Fibroblast of the aortic adventitia (primary cell): ENCODE data around the gene AHSA1. TPM values are rescaled to one million over a fixed set of nuclear protein-coding genes. Genes with fewer than 3 reads are reported as not detected.

Source experiments
- DNase-seq: peaks from one replicate; pipeline ENCODE4 v3.0.0-alpha.2; 2010; ENCODE audit warnings: low read depth
- H3K4me3 ChIP-seq: 2 replicates; pipeline ENCODE4 v1.5.1; 2011; ENCODE audit warnings: low read depth, mild to moderate bottlenecking, control low read depth, low read length, moderate library complexity
- total RNA-seq: library from RNA; depleted of rRNA; stranded (reverse); fragments of >200 nt; gene quantifications from 2 replicates; pipeline ENCODE4 v1.2.3, GENCODE V29; 2012; ENCODE audit warnings: low replicate concordance
- TF ChIP-seq, protein P1 (sequence below): IDR thresholded peaks from 2 replicates; pipeline ENCODE4 v1.5.1; 2011; ENCODE audit warnings: mild to moderate bottlenecking, low read length, control low read depth, inconsistent platforms; ENCODE audit not compliant: insufficient read depth

The AHSA1 gene
- total RNA-seq, 1 donor: 68.2 TPM

DNA sequence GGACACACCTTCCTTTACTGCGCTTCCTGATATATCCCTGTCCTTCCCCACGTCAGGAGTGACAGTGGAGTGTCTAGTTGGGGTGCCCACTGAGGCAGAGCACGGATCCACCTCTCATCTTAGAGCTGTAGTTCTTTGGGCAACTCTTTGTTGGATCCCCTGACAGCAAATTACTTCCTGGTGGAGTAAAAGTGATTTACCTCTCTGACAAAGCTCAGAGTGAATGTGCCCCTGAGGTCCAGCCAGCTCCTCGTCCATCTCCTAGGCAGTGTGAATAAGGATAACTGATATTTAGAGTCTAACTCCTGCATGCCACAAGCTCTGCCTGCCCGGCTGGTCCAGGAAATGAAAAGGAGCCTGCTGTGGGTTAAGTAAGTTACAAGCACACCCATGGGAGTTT, 16.0 kb downstream of the AHSA1 start:
- TF ChIP-seq, protein P1, sequence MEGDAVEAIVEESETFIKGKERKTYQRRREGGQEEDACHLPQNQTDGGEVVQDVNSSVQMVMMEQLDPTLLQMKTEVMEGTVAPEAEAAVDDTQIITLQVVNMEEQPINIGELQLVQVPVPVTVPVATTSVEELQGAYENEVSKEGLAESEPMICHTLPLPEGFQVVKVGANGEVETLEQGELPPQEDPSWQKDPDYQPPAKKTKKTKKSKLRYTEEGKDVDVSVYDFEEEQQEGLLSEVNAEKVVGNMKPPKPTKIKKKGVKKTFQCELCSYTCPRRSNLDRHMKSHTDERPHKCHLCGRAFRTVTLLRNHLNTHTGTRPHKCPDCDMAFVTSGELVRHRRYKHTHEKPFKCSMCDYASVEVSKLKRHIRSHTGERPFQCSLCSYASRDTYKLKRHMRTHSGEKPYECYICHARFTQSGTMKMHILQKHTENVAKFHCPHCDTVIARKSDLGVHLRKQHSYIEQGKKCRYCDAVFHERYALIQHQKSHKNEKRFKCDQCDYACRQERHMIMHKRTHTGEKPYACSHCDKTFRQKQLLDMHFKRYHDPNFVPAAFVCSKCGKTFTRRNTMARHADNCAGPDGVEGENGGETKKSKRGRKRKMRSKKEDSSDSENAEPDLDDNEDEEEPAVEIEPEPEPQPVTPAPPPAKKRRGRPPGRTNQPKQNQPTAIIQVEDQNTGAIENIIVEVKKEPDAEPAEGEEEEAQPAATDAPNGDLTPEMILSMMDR: no peak
- no peak overlapping the region for H3K4me3 ChIP-seq
- DNase-seq: no peak

DNA sequence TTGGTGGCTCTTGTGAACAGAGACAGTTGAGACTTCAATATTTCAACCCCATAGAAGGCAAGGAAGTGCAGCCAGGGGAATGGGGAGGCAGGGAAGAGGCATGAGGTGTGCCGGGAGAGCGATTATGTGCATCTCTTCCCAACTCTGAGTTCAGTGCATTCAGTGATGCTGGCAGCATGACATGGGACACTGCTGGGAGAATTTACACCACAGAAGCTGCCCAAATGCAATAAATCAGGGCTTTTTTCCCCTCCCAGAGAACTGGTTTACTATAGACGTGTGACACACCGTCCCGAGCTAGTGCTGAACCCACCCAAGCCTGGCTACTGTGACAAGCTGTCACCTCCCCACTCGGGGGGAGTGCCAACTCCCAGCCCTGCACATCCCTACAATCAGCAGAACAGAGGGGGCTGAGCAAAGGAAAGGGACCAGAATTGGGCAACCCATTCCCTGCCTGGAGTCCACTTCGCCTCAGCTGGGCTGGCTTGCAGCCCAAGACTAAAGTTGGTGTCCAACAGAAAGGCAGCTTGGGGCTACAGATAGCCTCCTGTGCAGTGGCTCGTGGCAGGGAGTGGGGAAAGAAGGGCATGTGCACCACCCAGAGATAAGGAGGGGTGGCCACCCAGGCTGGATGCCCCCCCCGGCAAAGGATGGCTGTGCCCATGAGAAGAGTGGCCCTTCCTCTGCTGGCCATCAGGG, 16.7 kb downstream of the AHSA1 start:
- H3K4me3 ChIP-seq: no peak overlapping the region
- peak; percentile 24 for DNase-seq
- TF ChIP-seq, protein P1: no peak

DNA sequence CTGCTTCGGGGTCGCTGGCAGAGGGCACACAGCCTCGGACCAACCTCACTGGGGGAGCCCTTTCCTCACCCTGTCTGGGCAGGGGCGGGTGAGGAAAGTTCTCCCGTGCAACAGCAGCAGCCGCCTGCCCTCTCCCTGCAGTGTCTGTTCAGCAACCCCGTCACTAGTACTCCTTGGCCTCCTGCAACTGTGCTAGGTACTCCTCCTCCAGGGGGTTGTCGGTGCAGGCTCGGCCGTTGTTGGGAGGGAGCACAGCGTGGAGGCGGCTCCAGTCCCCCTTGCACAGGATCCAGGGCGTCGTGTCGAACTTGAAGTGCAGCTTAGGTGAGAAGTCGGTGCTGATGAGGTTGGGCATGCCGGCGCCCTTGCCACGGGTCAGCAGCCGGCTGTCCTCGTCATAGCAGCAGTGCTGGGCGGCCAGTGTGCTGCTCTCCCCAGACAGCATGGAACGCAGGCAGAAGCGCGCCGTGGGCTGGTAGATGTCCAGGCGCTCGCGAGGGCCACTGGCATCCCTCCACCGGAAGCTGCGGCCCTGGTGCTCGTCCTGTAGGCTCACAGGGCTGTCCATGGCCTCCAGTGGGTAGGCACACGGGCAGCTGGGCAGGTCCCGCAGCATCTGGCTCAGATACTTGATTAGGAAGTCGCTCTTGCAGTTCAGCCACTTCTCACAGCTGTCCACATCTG, 17.7 kb downstream of the AHSA1 start:
- H3K4me3 ChIP-seq: no peak overlapping the region
- DNase-seq: no peak
- TF ChIP-seq, protein P1: no peak

DNA sequence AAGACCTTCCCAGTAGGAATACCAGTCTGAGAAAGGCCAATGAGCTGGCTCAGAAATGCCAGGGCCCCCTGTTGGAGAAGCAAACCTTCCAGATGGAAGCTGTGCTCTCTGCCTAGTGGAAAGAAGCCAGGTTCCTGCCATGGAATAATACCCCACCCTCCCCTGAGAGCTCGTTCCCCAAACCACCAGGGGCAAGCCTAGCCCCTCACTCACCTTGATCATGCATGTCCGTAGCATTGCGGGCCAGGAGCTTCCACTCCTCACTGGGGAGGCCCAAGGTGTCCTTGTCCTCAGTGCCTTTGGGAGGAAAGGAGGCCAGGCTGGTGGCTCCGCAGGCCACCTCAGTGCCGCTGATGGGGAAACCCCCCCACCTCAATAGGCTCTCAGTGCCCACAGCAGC, 20.1 kb downstream of the AHSA1 start:
- H3K4me3 ChIP-seq: no peak overlapping the region
- TF ChIP-seq, protein P1: no peak
- no peak for DNase-seq

DNA sequence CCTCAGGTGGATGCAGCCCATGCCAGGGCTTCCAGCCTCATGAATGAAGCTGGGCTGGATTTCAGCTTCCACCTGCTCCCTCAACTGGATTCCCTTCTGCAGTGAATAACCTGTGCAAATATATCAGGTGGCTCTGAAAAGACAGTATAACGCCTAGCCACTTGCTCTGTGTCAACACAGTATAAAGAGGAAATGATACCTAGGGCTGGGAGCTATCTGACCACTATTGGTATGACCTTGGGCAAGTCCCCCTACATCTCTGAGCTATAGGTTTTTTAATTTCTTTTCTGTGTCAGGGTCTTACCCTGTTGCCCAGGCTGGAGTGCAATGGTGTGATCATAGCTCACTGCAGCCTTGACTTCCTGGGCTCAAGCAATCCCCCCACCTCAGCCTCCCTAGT, 20.9 kb downstream of the AHSA1 start:
- no peak for DNase-seq
- TF ChIP-seq, protein P1: no peak
- H3K4me3 ChIP-seq: no peak overlapping the region

DNA sequence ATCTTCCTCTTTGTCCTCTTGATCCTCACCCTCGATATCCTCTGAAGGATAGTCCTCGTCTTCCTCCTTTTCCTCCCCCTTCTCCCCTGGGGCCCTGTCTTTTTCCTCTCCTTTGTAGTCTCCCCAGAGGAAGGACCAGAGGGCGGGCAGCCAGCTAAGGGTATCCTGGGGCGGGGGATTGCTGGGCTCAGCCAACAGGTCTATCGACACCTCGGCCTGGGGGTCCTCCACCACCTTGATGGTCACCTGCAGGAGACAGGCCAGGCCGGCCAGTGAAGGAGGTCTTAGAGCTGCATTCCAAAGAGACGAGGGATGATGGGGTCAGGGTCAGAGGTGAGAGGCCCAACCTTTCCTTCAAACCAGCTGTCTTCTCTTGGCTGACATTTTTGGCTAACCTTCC, 24.5 kb downstream of the AHSA1 start:
- H3K4me3 ChIP-seq: no peak overlapping the region
- no peak for DNase-seq
- TF ChIP-seq, protein P1: no peak
